ENCODE data around the gene LMAN2.

GRCh38 chr5:177313561-177314259 lies 37.8 kb downstream of the LMAN2 start:
- TF ChIP-seq CTCF (IDR thresholded peaks at IDR 0.05; ENCODE audit: low read length): no peak
- no peak for TF ChIP-seq EZH2 (IDR thresholded peaks at IDR 0.05; ENCODE audit: borderline replicate concordance, low read length)
